Panc1 (cell line): ENCODE data around the gene C12orf57. TPM values are rescaled to one million over a fixed set of nuclear protein-coding genes. Genes with fewer than 3 reads are reported as not detected.

ENCODE experiments used
- ATAC-seq: fragments of 200-7000 bp; cut with Tn5 transposase; 2 replicates; pipeline ENCODE4 v1.9.1; 2020; ENCODE audit warnings: mild to moderate bottlenecking, moderate library complexity
- BruUV-seq: library from RNA; stranded (reverse); fragments of 400-500 nt; replicated peaks from 2 replicates; lab custom pipeline; 2021; lab: Mats Ljungman, UMichigan
- CTCF ChIA-PET: fragments of 300-600 bp; sonication (Branson Sonifier 250); formaldehyde crosslinking; loops from one replicate; lab custom pipeline; 2022; ENCODE audit warnings: antibody characterized with exemption; lab: Charles Lee
- POLR2A ChIA-PET: fragments of 300-600 bp; sonication (Branson Sonifier 250); formaldehyde crosslinking; loops from one replicate; lab custom pipeline; 2022; ENCODE audit warnings: antibody characterized with exemption; lab: Charles Lee
- DNase-seq: peaks from one replicate; pipeline ENCODE4 v3.0.0-alpha.2; 2010; ENCODE audit warnings: low read depth, low spot score
- H3K27ac ChIP-seq: 2 replicates; pipeline ENCODE4 v1.5.1; 2011; ENCODE audit warnings: mild to moderate bottlenecking, low read length, inconsistent platforms
- H3K27me3 ChIP-seq: fragments of 200-500 bp; sonication (Bioruptor generic); 2 replicates; pipeline ENCODE4 v1.6.0; 2014; ENCODE audit warnings: low read length, inconsistent platforms; ENCODE audit not compliant: control insufficient read depth, insufficient read depth
- H3K36me3 ChIP-seq: fragments of 200-500 bp; sonication (Bioruptor generic); 2 replicates; pipeline ENCODE4 v1.5.1; 2014; ENCODE audit warnings: inconsistent platforms, mild to moderate bottlenecking, low read length, moderate library complexity; ENCODE audit not compliant: control insufficient read depth, insufficient read depth
- H3K4me1 ChIP-seq: 2 replicates; pipeline ENCODE4 v1.5.1; 2011; ENCODE audit warnings: inconsistent platforms, mild to moderate bottlenecking, low read length, moderate library complexity; ENCODE audit not compliant: control insufficient read depth, insufficient read depth
- H3K4me3 ChIP-seq, 2 experiments: 2 replicates each; pipeline ENCODE4 v1.5.1; 2011 to 2012; ENCODE audit warnings: low read depth in 2 of 2, low read length in 2 of 2, mild to moderate bottlenecking in 2 of 2, inconsistent platforms in 1 of 2, moderate library complexity in 1 of 2
- H3K9me3 ChIP-seq: fragments of 200-500 bp; sonication (Bioruptor generic); 2 replicates; pipeline ENCODE4 v1.5.1; 2014; ENCODE audit warnings: low read depth, mild to moderate bottlenecking, inconsistent platforms, low read length, moderate library complexity; ENCODE audit not compliant: control insufficient read depth, insufficient read depth
- CTCF ChIP-seq: fragments of 450-650 bp; IDR thresholded peaks from 2 replicates; pipeline ENCODE4 v1.5.1; 2017; ENCODE audit warnings: mild to moderate bottlenecking
- POLR2AphosphoS5 ChIP-seq: IDR thresholded peaks from 2 replicates; pipeline ENCODE4 v1.6.1; 2012; ENCODE audit warnings: mild to moderate bottlenecking, low read depth, low read length, moderate library complexity
- REST ChIP-seq, 2 experiments: IDR thresholded peaks; 2 replicates each; pipeline ENCODE4 v1.6.1; 2011 to 2012; ENCODE audit warnings: low read depth in 2 of 2, control low read depth in 1 of 2, low read length in 1 of 2, mild to moderate bottlenecking in 1 of 2, moderate library complexity in 1 of 2; ENCODE audit not compliant: insufficient read depth in 1 of 2
- SIN3A ChIP-seq: IDR thresholded peaks from 2 replicates; pipeline ENCODE4 v1.6.1; 2012; ENCODE audit warnings: low read depth, mild to moderate bottlenecking, low read length, moderate library complexity, borderline replicate concordance; ENCODE audit not compliant: insufficient read depth
- TCF7L2 ChIP-seq: IDR thresholded peaks from 2 replicates; pipeline ENCODE4 v1.6.1; 2011; ENCODE audit warnings: mild to moderate bottlenecking, low read depth, low read length, inconsistent platforms
- in situ Hi-C: cut with HindIII; loops from 2 replicates; pipeline ENCODE4 v1.10.0; 2016; ENCODE audit warnings: low sequenced_read_pairs, low pct_unique_long_range_greater_than_20kb
- intact Hi-C: fragments of 100-400 bp; cut with micrococcal nuclease; formaldehyde crosslinking; loops from one replicate; pipeline ENCODE4 v1.10.0; 2022; ENCODE audit not compliant: unreplicated experiment
- total RNA-seq: library from RNA; stranded (reverse); gene quantifications from one replicate; pipeline ENCODE4 v1.2.1, GENCODE V29; 2021; ENCODE audit not compliant: unreplicated experiment

C12orf57 gene
- total RNA-seq, 1 experiment from 2014 or later = 126 TPM

- POLR2A ChIA-PET = no interaction called here
- peak overlapping the region; percentile 95 for H3K27ac ChIP-seq
- H3K36me3 ChIP-seq = no peaks in the 10 kb centered on the region; the same call in 1 of the 2 replicates
- ATAC-seq (peak; percentile 66), DNase-seq (no peak)
- H3K27me3 ChIP-seq = no peaks in the 10 kb centered on the region
- CTCF ChIA-PET = interaction anchor here (0.7 kb wide), 1 partner anchor 16 kb away, joined by 3 read pairs; no protein-coding TSS in a partner anchor
- peak overlapping the region; percentile 44 to 72 for H3K4me3 ChIP-seq
- H3K9me3 ChIP-seq = no peaks in the 10 kb centered on the region
- BruUV-seq = no TSS peak
- H3K4me1 ChIP-seq = peaks cover 32% of the 10 kb centered on the region
- no peak for TF ChIP-seq SIN3A
- no peak for TF ChIP-seq TCF7L2
- peak; percentile 35; the same call in 1 of the 2 replicates for TF ChIP-seq POLR2AphosphoS5
- TF ChIP-seq REST (IDR thresholded peaks at IDR 0.05; ENCODE audit: insufficient read depth in 1 of 2, low read depth in 2 of 2, low read length in 1 of 2) = no peak
- no peak for TF ChIP-seq CTCF
- intact Hi-C loops (loop anchor here (10.0 kb wide), 1 partner anchor 169 kb away; no protein-coding TSS in a partner anchor), in situ Hi-C loops (no loop called here)
Measured at GRCh38 chr12:6946033-6946919, 2.5 kb downstream of the C12orf57 start.

GRCh38 chr12:6946920-6947374 lies 3.1 kb downstream of the C12orf57 start:
- BruUV-seq = no TSS peak
- ATAC-seq (no peak), DNase-seq (no peak)
- in situ Hi-C loops (no loop called here), intact Hi-C loops (loop anchor here (10.0 kb wide), 1 partner anchor 168 kb away; no protein-coding TSS in a partner anchor)
- Histone ChIP-seq H3K4me1 (peaks cover 25% of the 10 kb centered on the region), H3K27ac (peak overlapping the region; percentile 95), H3K9me3 (no peaks in the 10 kb centered on the region), H3K27me3 (no peaks in the 10 kb centered on the region), H3K36me3 (no peaks in the 10 kb centered on the region; the same call in 1 of the 2 replicates), H3K4me3 (peak overlapping the region; percentile 44 to 72)
- CTCF ChIA-PET = interaction anchor here (0.7 kb wide), 1 partner anchor 15 kb away, joined by 3 read pairs; no protein-coding TSS in a partner anchor
- TF ChIP-seq REST (IDR thresholded peaks at IDR 0.05; ENCODE audit: insufficient read depth in 1 of 2, low read depth in 2 of 2, low read length in 1 of 2) (no peak), TCF7L2 (no peak), POLR2AphosphoS5 (no peak), SIN3A (no peak)
- POLR2A ChIA-PET = no interaction called here
